HepG2 (cell line): ENCODE results near the gene VEGFC. TPM values are rescaled to one million over a fixed set of nuclear protein-coding genes. Genes with fewer than 3 reads are reported as not detected.

Experiments
- ATAC-seq: fragments of 200-7000 bp; cut with Tn5 transposase; 3 replicates; pipeline ENCODE4 v1.9.1; 2020; ENCODE audit warnings: mild to moderate bottlenecking, moderate library complexity
- BruUV-seq: library from RNA; stranded (reverse); fragments of 400-500 nt; replicated peaks from 2 replicates; lab custom pipeline; 2021; lab: Mats Ljungman, UMichigan
- CTCF ChIA-PET: fragments of 300-600 bp; formaldehyde crosslinking; extraction: SDS; loops from one replicate; lab custom pipeline; 2021; ENCODE audit warnings: low total read pairs, inconsistent platforms, low intra/inter-chr PET ratio; lab: Yijun Ruan, JAX
- POLR2A ChIA-PET: fragments of 350-600 bp; sonication (Branson Sonifier 250); formaldehyde crosslinking; loops from one replicate; lab custom pipeline; 2020; ENCODE audit warnings: antibody characterized with exemption, inconsistent platforms; lab: Yijun Ruan, JAX
- DNase-seq: peaks from one replicate; pipeline ENCODE4 v3.0.0-alpha.2; 2015; ENCODE audit warnings: low spot score
- FAIRE-seq: peaks from 3 replicates; lab custom pipeline; 2011; peaks lifted over from hg19 to GRCh38; lab: Jason Lieb, UNC
- H2AFZ ChIP-seq: one replicate; pipeline ENCODE4 v1.6.1; 2011; ENCODE audit warnings: low read length, inconsistent platforms
- H3K27ac ChIP-seq: fragments of 300-600 bp; 3 replicates; pipeline ENCODE4 v1.8.0; 2011; ENCODE audit warnings: mixed run types, mild to moderate bottlenecking, mixed read lengths, low read length, inconsistent platforms; ENCODE audit not compliant: insufficient read depth; ENCODE audit errors: extremely low read length
- H3K27me3 ChIP-seq, 2 experiments: fragments of 200-600 bp in 1 of 2; 2 replicates in 1 of 2; 3 replicates in 1 of 2; pipeline versions ENCODE4 v1.6.0 to v1.8.0; 2011; ENCODE audit warnings: low read length in 2 of 2, mild to moderate bottlenecking in 2 of 2, moderate library complexity in 2 of 2, inconsistent platforms in 1 of 2; ENCODE audit not compliant: insufficient read depth in 2 of 2, control insufficient read depth in 1 of 2
- H3K36me3 ChIP-seq, 2 experiments: fragments of 200-600 bp in 1 of 2; replicated peaks in 1 of 2; 2 replicates in 1 of 2; 3 replicates in 1 of 2; pipeline versions ENCODE4 v1.5.1 to v1.8.0; 2011; ENCODE audit warnings: low read length in 2 of 2, inconsistent platforms in 1 of 2; ENCODE audit not compliant: insufficient read depth in 2 of 2, control insufficient read depth in 1 of 2
- H3K4me1 ChIP-seq: 2 replicates; pipeline ENCODE4 v1.5.1; 2012; ENCODE audit warnings: low read length, inconsistent platforms; ENCODE audit not compliant: insufficient read depth
- H3K4me2 ChIP-seq: 2 replicates; pipeline ENCODE4 v1.6.0; 2011; ENCODE audit warnings: low read depth, low read length, inconsistent platforms
- H3K4me3 ChIP-seq, 3 experiments: fragments of 200-600 bp in 1 of 3; sonication (generic), shearing (Covaris generic) in 1 of 3; replicated peaks in 1 of 3; 2 replicates each; pipeline ENCODE4 v1.5.1; 2011 to 2016; ENCODE audit warnings: low read length in 3 of 3, inconsistent platforms in 2 of 3, low read depth in 2 of 3, mild to moderate bottlenecking in 2 of 3, control low read depth in 1 of 3, mixed read lengths in 1 of 3; ENCODE audit not compliant: insufficient read depth in 1 of 3
- H3K79me2 ChIP-seq: one replicate; pipeline ENCODE4 v1.6.1; 2011; ENCODE audit warnings: low read length, inconsistent platforms; ENCODE audit not compliant: insufficient read depth
- H3K9ac ChIP-seq: 2 replicates; pipeline ENCODE4 v1.6.0; 2011; ENCODE audit warnings: mild to moderate bottlenecking, low read depth, low read length, inconsistent platforms; ENCODE audit not compliant: insufficient read depth
- H3K9me3 ChIP-seq: 2 replicates; pipeline ENCODE4 v1.5.1; 2012; ENCODE audit warnings: mild to moderate bottlenecking, low read length
- H4K20me1 ChIP-seq: 2 replicates; pipeline ENCODE4 v1.6.0; 2011; ENCODE audit warnings: inconsistent platforms, mild to moderate bottlenecking, low read length, moderate library complexity; ENCODE audit not compliant: insufficient read depth
- CCDC6 ChIP-seq: sonication (generic); formaldehyde crosslinking; IDR thresholded peaks from 2 replicates; pipeline ENCODE4 v1.8.1; 2022; ENCODE audit warnings: mild to moderate bottlenecking, missing genetic modification reagents, moderate library complexity
- KDM1A ChIP-seq: IDR thresholded peaks from 2 replicates; pipeline ENCODE4 v1.6.1; 2016; ENCODE audit warnings: missing compliant biosample characterization
- MIXL1 ChIP-seq: IDR thresholded peaks from 2 replicates; pipeline ENCODE4 v1.6.1; 2016
- POLR2AphosphoS5 ChIP-seq: IDR thresholded peaks from 2 replicates; pipeline ENCODE4 v1.6.1; 2012; ENCODE audit warnings: low read depth, low read length
- RAD21 ChIP-seq: fragments of 450-650 bp; formaldehyde crosslinking; IDR thresholded peaks from 2 replicates; pipeline ENCODE4 v1.5.0; 2020; ENCODE audit warnings: mild to moderate bottlenecking
- SAFB2 ChIP-seq: sonication (generic); formaldehyde crosslinking; IDR thresholded peaks from 2 replicates; pipeline ENCODE4 v1.5.1; 2020; ENCODE audit warnings: missing genetic modification reagents, low read depth, mild to moderate bottlenecking, borderline replicate concordance
- ZNF460 ChIP-seq: sonication (generic); formaldehyde crosslinking; IDR thresholded peaks from 2 replicates; pipeline ENCODE4 v1.5.1; 2020; ENCODE audit warnings: missing genetic modification reagents, mild to moderate bottlenecking, borderline replicate concordance
- ZNF652 ChIP-seq: IDR thresholded peaks from 2 replicates; pipeline ENCODE4 v1.6.1; 2016; ENCODE audit warnings: low read depth, borderline replicate concordance
- ZNF780A ChIP-seq: sonication (generic); formaldehyde crosslinking; IDR thresholded peaks from 2 replicates; pipeline ENCODE4 v1.8.0; 2022; ENCODE audit warnings: mild to moderate bottlenecking, missing genetic modification reagents, moderate library complexity
- ZNF850 ChIP-seq: sonication (generic); formaldehyde crosslinking; conservative IDR thresholded peaks from 2 replicates; pipeline ENCODE4 v1.9.0; 2021; ENCODE audit warnings: mild to moderate bottlenecking, missing genetic modification reagents
- WGBS: methylation state at CpG from one replicate; pipeline ENCODE4 v1.1.6; 2017; ENCODE audit warnings: low lambda C conversion rate; 5-methylcytosine and 5-hydroxymethylcytosine counted together
- in situ Hi-C: cut with HindIII; loops from 2 replicates; pipeline ENCODE4 v1.10.0; 2017; ENCODE audit warnings: low pct_unique_long_range_greater_than_20kb; ENCODE audit not compliant: extremely low pct_ligation_motif_present
- intact Hi-C: fragments of 100-400 bp; cut with micrococcal nuclease; formaldehyde crosslinking; loops from one replicate; pipeline ENCODE4 v1.10.0; 2022; ENCODE audit not compliant: unreplicated experiment
- polyA plus RNA-seq, 8 experiments: library from polyadenylated mRNA; depleted of rRNA in 3 of 8; stranded (reverse) in 7 of 8; unstranded in 1 of 8; fragments of >200 nt; fragmentation: Illumina TruSeq in 4 of 8; extraction: Trizol in 4 of 8; gene quantifications; 2 replicates each; pipeline versions ENCODE4 v1.2.1 to v1.2.3, GENCODE V29; 2011 to 2016; ENCODE audit warnings: low read depth in 4 of 8, missing spikeins in 1 of 8, mixed read lengths in 1 of 8; ENCODE audit not compliant: insufficient read depth in 1 of 8
- total RNA-seq, 5 experiments: library from RNA; depleted of rRNA; stranded (reverse); fragments of >200 nt; fragmentation: Illumina TruSeq; extraction: Trizol; gene quantifications; 2 replicates each; pipeline ENCODE4 v1.2.3, GENCODE V29; 2016; ENCODE audit warnings: low read depth in 1 of 5
- TF ChIP-seq, protein P1 (sequence below): sonication (generic); formaldehyde crosslinking; IDR thresholded peaks from 2 replicates; pipeline ENCODE4 v1.4.0; 2020; ENCODE audit warnings: missing genetic modification reagents, borderline replicate concordance
- TF ChIP-seq, protein P2 (sequence below): sonication (generic); formaldehyde crosslinking; IDR thresholded peaks from 2 replicates; pipeline ENCODE4 v1.8.0; 2022; ENCODE audit warnings: mild to moderate bottlenecking, missing genetic modification reagents, moderate library complexity
- TF ChIP-seq, protein P3 (sequence below): sonication (generic); formaldehyde crosslinking; IDR thresholded peaks from 2 replicates; pipeline ENCODE4 v1.8.0; 2022; ENCODE audit warnings: mild to moderate bottlenecking, missing genetic modification reagents, borderline replicate concordance
- TF ChIP-seq, protein P4 (sequence below): sonication (generic); formaldehyde crosslinking; IDR thresholded peaks from 2 replicates; pipeline ENCODE4 v1.4.0; 2020; ENCODE audit warnings: missing genetic modification reagents
- TF ChIP-seq, protein P5 (sequence below): sonication (generic); formaldehyde crosslinking; IDR thresholded peaks from 2 replicates; pipeline ENCODE4 v1.4.0; 2020; ENCODE audit warnings: missing genetic modification reagents

VEGFC gene
- total and polyA plus RNA-seq, 2 of the 13 experiments (the other 11 are each of a cell fraction or from before 2014, with no cell fraction given), result not detected

DNA sequence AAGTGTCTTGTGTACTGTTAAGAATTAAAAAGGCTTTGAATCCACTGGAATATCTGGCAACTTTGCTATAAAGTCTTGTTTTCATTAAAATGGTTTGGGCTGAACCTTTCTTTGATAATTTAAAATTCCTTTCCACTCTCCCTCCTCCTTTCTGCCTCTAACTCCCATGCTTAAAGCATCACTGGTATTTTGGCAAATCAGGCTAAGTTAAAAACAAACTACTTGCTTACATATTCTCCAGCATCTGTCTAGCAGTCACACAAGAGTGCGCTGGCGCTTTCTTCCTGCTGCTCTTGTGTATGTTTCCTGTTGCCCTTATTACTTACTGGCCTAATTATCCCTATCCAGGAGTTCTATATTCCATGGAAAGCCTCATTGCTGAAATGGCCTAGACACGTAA, 136.6 kb downstream of the VEGFC start:
- 61% methylated on average over 3 of the region's 3 CpGs for WGBS
- Histone ChIP-seq H3K36me3 (no peaks in the 10 kb centered on the region), H3K79me2 (no peaks in the 10 kb centered on the region), H3K27ac (no peak overlapping the region), H3K4me1 (no peaks in the 10 kb centered on the region), H3K4me3 (no peak overlapping the region), H3K9ac (no peak overlapping the region), H3K4me2 (no peak overlapping the region), H2AFZ (no peak overlapping the region), H3K9me3 (no peaks in the 10 kb centered on the region), H4K20me1 (no peaks in the 10 kb centered on the region), H3K27me3 (no peaks in the 10 kb centered on the region)
- BruUV-seq, result no TSS peak
- ChIA-PET CTCF (no interaction called here), POLR2A (no interaction called here)
- FAIRE-seq (no peak), ATAC-seq (no peak), DNase-seq (no peak)
- in situ Hi-C loops (no loop called here), intact Hi-C loops (no loop called here)
- TF ChIP-seq SAFB2 (CRISPR knock-in tag) (no peak), POLR2AphosphoS5 (no peak), CCDC6 (CRISPR knock-in tag) (no peak), RAD21 (CRISPR knock-in tag) (no peak), MIXL1 (no peak), ZNF850 (CRISPR knock-in tag) (no peak), ZNF780A (CRISPR knock-in tag) (no peak), ZNF652 (CRISPR knock-in tag) (no peak), KDM1A (CRISPR knock-in tag) (no peak), ZNF460 (CRISPR knock-in tag) (no peak)
- TF ChIP-seq, protein P1, sequence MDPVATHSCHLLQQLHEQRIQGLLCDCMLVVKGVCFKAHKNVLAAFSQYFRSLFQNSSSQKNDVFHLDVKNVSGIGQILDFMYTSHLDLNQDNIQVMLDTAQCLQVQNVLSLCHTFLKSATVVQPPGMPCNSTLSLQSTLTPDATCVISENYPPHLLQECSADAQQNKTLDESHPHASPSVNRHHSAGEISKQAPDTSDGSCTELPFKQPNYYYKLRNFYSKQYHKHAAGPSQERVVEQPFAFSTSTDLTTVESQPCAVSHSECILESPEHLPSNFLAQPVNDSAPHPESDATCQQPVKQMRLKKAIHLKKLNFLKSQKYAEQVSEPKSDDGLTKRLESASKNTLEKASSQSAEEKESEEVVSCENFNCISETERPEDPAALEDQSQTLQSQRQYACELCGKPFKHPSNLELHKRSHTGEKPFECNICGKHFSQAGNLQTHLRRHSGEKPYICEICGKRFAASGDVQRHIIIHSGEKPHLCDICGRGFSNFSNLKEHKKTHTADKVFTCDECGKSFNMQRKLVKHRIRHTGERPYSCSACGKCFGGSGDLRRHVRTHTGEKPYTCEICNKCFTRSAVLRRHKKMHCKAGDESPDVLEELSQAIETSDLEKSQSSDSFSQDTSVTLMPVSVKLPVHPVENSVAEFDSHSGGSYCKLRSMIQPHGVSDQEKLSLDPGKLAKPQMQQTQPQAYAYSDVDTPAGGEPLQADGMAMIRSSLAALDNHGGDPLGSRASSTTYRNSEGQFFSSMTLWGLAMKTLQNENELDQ (CRISPR knock-in tag), result no peak
- TF ChIP-seq, protein P2, sequence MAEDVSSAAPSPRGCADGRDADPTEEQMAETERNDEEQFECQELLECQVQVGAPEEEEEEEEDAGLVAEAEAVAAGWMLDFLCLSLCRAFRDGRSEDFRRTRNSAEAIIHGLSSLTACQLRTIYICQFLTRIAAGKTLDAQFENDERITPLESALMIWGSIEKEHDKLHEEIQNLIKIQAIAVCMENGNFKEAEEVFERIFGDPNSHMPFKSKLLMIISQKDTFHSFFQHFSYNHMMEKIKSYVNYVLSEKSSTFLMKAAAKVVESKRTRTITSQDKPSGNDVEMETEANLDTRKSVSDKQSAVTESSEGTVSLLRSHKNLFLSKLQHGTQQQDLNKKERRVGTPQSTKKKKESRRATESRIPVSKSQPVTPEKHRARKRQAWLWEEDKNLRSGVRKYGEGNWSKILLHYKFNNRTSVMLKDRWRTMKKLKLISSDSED (CRISPR knock-in tag), result no peak
- TF ChIP-seq, protein P3, sequence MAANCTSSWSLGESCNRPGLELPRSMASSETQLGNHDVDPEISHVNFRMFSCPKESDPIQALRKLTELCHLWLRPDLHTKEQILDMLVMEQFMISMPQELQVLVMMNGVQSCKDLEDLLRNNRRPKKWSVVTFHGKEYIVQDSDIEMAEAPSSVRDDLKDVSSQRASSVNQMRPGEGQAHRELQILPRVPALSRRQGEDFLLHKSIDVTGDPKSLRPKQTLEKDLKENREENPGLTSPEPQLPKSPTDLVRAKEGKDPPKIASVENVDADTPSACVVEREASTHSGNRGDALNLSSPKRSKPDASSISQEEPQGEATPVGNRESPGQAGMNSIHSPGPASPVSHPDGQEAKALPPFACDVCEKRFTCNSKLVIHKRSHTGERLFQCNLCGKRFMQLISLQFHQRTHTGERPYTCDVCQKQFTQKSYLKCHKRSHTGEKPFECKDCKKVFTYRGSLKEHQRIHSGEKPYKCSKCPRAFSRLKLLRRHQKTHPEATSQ (CRISPR knock-in tag), result no peak
- TF ChIP-seq, protein P4, sequence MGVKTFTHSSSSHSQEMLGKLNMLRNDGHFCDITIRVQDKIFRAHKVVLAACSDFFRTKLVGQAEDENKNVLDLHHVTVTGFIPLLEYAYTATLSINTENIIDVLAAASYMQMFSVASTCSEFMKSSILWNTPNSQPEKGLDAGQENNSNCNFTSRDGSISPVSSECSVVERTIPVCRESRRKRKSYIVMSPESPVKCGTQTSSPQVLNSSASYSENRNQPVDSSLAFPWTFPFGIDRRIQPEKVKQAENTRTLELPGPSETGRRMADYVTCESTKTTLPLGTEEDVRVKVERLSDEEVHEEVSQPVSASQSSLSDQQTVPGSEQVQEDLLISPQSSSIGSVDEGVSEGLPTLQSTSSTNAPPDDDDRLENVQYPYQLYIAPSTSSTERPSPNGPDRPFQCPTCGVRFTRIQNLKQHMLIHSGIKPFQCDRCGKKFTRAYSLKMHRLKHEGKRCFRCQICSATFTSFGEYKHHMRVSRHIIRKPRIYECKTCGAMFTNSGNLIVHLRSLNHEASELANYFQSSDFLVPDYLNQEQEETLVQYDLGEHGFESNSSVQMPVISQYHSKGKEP, result no peak
- TF ChIP-seq, protein P5, sequence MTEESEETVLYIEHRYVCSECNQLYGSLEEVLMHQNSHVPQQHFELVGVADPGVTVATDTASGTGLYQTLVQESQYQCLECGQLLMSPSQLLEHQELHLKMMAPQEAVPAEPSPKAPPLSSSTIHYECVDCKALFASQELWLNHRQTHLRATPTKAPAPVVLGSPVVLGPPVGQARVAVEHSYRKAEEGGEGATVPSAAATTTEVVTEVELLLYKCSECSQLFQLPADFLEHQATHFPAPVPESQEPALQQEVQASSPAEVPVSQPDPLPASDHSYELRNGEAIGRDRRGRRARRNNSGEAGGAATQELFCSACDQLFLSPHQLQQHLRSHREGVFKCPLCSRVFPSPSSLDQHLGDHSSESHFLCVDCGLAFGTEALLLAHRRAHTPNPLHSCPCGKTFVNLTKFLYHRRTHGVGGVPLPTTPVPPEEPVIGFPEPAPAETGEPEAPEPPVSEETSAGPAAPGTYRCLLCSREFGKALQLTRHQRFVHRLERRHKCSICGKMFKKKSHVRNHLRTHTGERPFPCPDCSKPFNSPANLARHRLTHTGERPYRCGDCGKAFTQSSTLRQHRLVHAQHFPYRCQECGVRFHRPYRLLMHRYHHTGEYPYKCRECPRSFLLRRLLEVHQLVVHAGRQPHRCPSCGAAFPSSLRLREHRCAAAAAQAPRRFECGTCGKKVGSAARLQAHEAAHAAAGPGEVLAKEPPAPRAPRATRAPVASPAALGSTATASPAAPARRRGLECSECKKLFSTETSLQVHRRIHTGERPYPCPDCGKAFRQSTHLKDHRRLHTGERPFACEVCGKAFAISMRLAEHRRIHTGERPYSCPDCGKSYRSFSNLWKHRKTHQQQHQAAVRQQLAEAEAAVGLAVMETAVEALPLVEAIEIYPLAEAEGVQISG (CRISPR knock-in tag), result no peak
